Hepatocyte (in vitro differentiated cells): ENCODE data around the gene ZSCAN2. TPM values are rescaled to one million over a fixed set of nuclear protein-coding genes. Genes with fewer than 3 reads are reported as not detected.

ENCODE experiments used
- DNase-seq: peaks from one replicate; pipeline ENCODE4 v3.0.0-alpha.2; 2016; ENCODE audit warnings: low spot score
- H2AFZ ChIP-seq: fragments of 200-600 bp; sonication (generic); 2 replicates; pipeline ENCODE4 v1.6.0; 2016; ENCODE audit warnings: antibody characterized with exemption, mild to moderate bottlenecking
- H3K27ac ChIP-seq: fragments of 200-600 bp; sonication (generic); 2 replicates; pipeline ENCODE4 v1.5.1; 2016; ENCODE audit warnings: mild to moderate bottlenecking
- H3K27me3 ChIP-seq: fragments of 200-600 bp; sonication (generic); 2 replicates; pipeline ENCODE4 v1.6.1; 2016
- H3K36me3 ChIP-seq: fragments of 200-600 bp; sonication (generic); replicated peaks from 2 replicates; pipeline ENCODE4 v1.5.1; 2016; ENCODE audit warnings: low read depth; ENCODE audit not compliant: insufficient read depth
- H3K4me1 ChIP-seq: fragments of 200-600 bp; sonication (generic); 2 replicates; pipeline ENCODE4 v1.5.1; 2016; ENCODE audit warnings: mild to moderate bottlenecking, moderate library complexity; ENCODE audit not compliant: insufficient read depth
- H3K4me2 ChIP-seq: fragments of 200-600 bp; sonication (generic); 2 replicates; pipeline ENCODE4 v1.6.0; 2016
- H3K4me3 ChIP-seq: fragments of 200-600 bp; sonication (generic); 2 replicates; pipeline ENCODE4 v1.5.1; 2016; ENCODE audit warnings: mild to moderate bottlenecking
- H3K79me2 ChIP-seq: fragments of 200-600 bp; sonication (generic); 2 replicates; pipeline ENCODE4 v1.6.0; 2017; ENCODE audit warnings: mild to moderate bottlenecking
- H3K9me2 ChIP-seq: fragments of 200-600 bp; sonication (generic); replicated peaks from 2 replicates; pipeline ENCODE4 v1.6.0; 2017; ENCODE audit warnings: mild to moderate bottlenecking; ENCODE audit not compliant: insufficient read depth
- H3K9me3 ChIP-seq: fragments of 200-600 bp; sonication (generic); 2 replicates; pipeline ENCODE4 v1.5.1; 2016; ENCODE audit warnings: low read depth, mild to moderate bottlenecking
- H4K20me1 ChIP-seq: fragments of 200-600 bp; sonication (generic); 2 replicates; pipeline ENCODE4 v1.6.0; 2016; ENCODE audit warnings: mild to moderate bottlenecking; ENCODE audit not compliant: insufficient read depth, poor library complexity, severe bottlenecking
- CTCF ChIP-seq: fragments of 200-600 bp; sonication (generic); IDR thresholded peaks from 2 replicates; pipeline ENCODE4 v1.5.1; 2016; ENCODE audit warnings: antibody characterized with exemption, mild to moderate bottlenecking; ENCODE audit not compliant: poor library complexity
- EZH2 ChIP-seq: fragments of 200-600 bp; sonication (generic); IDR thresholded peaks from 2 replicates; pipeline ENCODE4 v1.6.1; 2016; ENCODE audit warnings: antibody characterized with exemption, mild to moderate bottlenecking, borderline replicate concordance
- EZH2phosphoT487 ChIP-seq: fragments of 200-600 bp; sonication (generic); IDR thresholded peaks from one replicate; pipeline ENCODE4 v1.6.1; 2018; ENCODE audit warnings: antibody characterized with exemption, mild to moderate bottlenecking, low read depth, moderate library complexity; ENCODE audit not compliant: unreplicated experiment, severe bottlenecking
- WGBS: methylation state at CpG from one replicate; pipeline ENCODE4 v1.1.6; 2016; ENCODE audit warnings: low lambda C conversion rate; ENCODE audit errors: missing lambda C conversion rate; 5-methylcytosine and 5-hydroxymethylcytosine counted together
- polyA plus RNA-seq: library from polyadenylated mRNA; unstranded; fragments of >200 nt; fragmentation: Nextera tagmentation; extraction: Ambion mirVana; gene quantifications from 2 replicates; pipeline ENCODE4 v1.2.1, GENCODE V29; 2016
- total RNA-seq: library from RNA; depleted of rRNA; stranded (reverse); fragments of >200 nt; gene quantifications from 2 replicates; pipeline ENCODE4 v1.2.3, GENCODE V29; 2014

Gene ZSCAN2
- total and polyA plus RNA-seq, 2 experiments from 2014 or later, result 11.2 to 21.8 TPM

- WGBS, result 90% methylated on average over 11 of the region's 11 CpGs
- no peak overlapping the region for H2AFZ ChIP-seq
- H4K20me1 ChIP-seq, result no peaks in the 10 kb centered on the region
- peaks cover 24% of the 10 kb centered on the region for H3K4me1 ChIP-seq
- no peaks in the 10 kb centered on the region for H3K9me2 ChIP-seq
- no peak overlapping the region for H3K4me2 ChIP-seq
- no peak overlapping the region for H3K4me3 ChIP-seq
- H3K79me2 ChIP-seq, result peaks cover 87% of the 10 kb centered on the region
- no peak for DNase-seq
- no peaks in the 10 kb centered on the region for H3K36me3 ChIP-seq
- TF ChIP-seq EZH2phosphoT487, result no peak
- TF ChIP-seq EZH2, result no peak
- no peak for TF ChIP-seq CTCF
- no peak overlapping the region for H3K27ac ChIP-seq
- H3K9me3 ChIP-seq, result no peaks in the 10 kb centered on the region
- H3K27me3 ChIP-seq, result no peaks in the 10 kb centered on the region
Observed at GRCh38 chr15:84609818-84610525, 9.2 kb downstream of the ZSCAN2 start.

GRCh38 chr15:84611631-84612030 is 10.8 kb downstream of the ZSCAN2 start:
- DNase-seq, result no peak
- H4K20me1 ChIP-seq, result no peaks in the 10 kb centered on the region
- H3K36me3 ChIP-seq, result no peaks in the 10 kb centered on the region
- peaks cover 10% of the 10 kb centered on the region for H3K4me1 ChIP-seq
- TF ChIP-seq EZH2 (no peak), CTCF (no peak), EZH2phosphoT487 (no peak)
- no peak overlapping the region for H3K4me2 ChIP-seq
- no peak overlapping the region for H3K27ac ChIP-seq
- no peaks in the 10 kb centered on the region for H3K27me3 ChIP-seq
- no peaks in the 10 kb centered on the region for H3K9me3 ChIP-seq
- H3K4me3 ChIP-seq, result no peak overlapping the region
- over 99% methylated on average over 7 of the region's 7 CpGs for WGBS
- no peak overlapping the region for H2AFZ ChIP-seq
- H3K79me2 ChIP-seq, result peaks cover 95% of the 10 kb centered on the region
- no peaks in the 10 kb centered on the region for H3K9me2 ChIP-seq

GRCh38 chr15:84616235-84616634 is 15.4 kb downstream of the ZSCAN2 start:
- Histone ChIP-seq H4K20me1 (no peaks in the 10 kb centered on the region), H3K36me3 (peaks cover 7% of the 10 kb centered on the region), H3K4me2 (no peak overlapping the region), H3K4me1 (no peaks in the 10 kb centered on the region), H3K27me3 (no peaks in the 10 kb centered on the region), H3K4me3 (no peak overlapping the region), H3K27ac (no peak overlapping the region), H2AFZ (no peak overlapping the region), H3K9me3 (peaks cover 9% of the 10 kb centered on the region), H3K9me2 (no peaks in the 10 kb centered on the region), H3K79me2 (peaks cover 84% of the 10 kb centered on the region)
- DNase-seq, result no peak
- WGBS, result 94% methylated on average over 3 of the region's 3 CpGs
- no peak for TF ChIP-seq EZH2
- no peak for TF ChIP-seq CTCF
- no peak for TF ChIP-seq EZH2phosphoT487
